Measurements from ENCODE around the gene ATP13A1.

ATP13A1 gene

GRCh38 chr19:19642506-19643157, 20.8 kb downstream of the ATP13A1 start:
- no peak for DNase-seq

DNA sequence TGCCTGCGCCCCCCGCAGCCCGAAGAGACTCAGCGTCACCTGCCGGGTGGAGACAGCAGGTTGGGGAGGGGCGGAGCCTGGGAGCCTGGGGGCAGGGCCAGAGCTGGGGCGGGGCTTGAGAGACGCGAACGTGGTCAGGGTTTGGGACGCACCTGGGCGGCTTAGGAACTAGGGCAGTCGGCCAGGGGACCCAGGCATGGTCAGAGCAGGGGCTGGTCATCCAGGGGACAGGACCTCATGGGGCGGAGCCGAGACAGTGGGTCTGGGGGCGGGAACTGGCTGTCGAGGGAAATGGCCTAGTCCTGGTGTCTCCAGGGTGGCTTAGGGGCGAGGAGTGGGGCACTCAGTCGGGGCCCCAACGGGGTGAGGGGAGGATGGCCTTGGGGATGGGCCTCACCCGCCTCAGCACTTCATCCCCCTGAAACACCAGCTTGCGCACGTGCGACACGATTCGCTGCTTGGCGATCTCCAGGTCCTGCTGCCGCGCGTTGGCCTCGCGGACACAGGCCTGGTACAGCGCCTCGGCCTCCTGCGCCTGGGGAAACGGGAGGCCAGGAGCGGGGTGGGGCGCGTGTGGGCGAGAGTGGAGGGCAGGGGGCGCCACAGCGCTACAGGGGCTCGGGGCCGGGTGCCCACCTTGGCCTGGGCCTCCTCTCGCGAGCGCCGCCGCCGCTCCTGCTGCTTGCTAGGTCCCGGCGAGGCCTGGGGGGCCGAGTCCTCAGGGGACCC, 25.8 kb downstream of the ATP13A1 start:
- DNase-seq = no peak

- DNase-seq = no peak
Measured at GRCh38 chr19:19637186-19637522, 26.3 kb downstream of the ATP13A1 start.

DNA sequence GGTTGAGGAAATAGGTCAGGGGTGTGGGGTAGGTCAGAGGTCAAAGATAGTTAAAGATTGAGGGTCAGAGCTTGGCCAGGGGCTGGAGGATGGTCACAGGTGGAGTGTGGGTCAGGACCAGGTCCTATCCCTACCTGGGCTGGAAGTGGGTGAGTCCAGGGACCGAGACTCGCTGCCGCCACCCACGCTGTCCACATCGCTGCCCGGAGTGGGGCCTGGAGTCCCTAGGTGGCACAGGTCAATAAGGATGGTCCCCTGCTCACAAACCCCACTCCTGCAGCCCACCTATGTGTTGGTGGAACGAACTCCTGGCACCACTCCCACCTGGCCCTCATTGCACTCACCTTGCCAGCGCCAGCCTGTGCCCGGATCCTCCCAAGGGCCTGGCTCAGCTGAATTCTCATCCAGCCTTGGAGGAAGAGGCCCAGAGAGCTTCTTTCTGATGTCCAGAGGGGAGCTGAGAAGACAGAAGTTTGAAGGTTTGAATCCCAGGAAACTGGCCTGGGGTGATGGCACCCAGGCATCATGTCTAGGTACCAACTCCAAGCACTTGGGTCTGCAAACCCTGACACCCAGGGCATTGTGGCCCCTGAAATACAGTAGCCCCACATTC, 26.8 kb downstream of the ATP13A1 start:
- no peak for DNase-seq

- no peak for DNase-seq
Measured at GRCh38 chr19:19635313-19635702, 28.2 kb downstream of the ATP13A1 start.

DNA sequence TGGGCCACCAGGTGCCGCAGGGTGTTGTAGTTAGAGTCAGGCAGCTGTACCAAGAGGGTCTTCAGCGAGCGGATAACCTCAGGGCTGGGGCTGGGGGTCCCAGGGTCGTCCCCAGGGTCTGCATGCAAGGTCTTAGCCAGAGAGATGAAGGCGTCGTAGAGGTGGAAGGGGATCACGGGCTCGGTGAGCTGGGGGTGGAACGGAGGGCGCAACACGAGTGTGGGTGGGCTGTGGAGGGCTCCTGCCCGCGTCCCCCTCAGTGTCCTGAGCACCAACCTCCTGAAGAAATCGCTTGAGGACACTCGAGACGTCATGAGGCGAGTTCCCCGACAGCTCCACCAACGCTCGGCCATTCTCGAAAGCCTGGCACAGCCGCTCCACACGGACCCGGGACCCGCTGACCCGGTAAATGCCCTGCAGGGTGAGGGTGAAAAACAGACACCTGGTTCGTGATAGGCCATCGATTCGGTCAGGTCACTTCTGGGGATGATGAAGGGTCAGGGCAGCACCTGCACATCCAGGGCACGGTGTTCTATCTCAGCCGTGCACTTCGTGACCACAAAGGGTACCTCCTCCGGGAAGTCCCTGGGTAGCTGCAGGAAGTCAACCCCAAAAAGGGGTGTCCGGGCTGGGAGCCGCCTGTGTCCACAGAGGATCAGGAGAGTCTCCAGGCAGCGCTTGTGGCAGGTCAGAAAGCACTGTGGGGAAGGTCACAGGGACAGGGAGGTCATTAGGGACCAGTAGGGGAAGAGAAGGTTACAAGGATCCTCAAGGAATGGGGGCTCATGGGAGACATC, 28.8 kb downstream of the ATP13A1 start:
- no peak for DNase-seq

GRCh38 chr19:19633711-19634515, 29.6 kb downstream of the ATP13A1 start:
- DNase-seq = no peak

- DNase-seq = no peak
Measured at GRCh38 chr19:19632661-19633060, 30.8 kb downstream of the ATP13A1 start.

DNA sequence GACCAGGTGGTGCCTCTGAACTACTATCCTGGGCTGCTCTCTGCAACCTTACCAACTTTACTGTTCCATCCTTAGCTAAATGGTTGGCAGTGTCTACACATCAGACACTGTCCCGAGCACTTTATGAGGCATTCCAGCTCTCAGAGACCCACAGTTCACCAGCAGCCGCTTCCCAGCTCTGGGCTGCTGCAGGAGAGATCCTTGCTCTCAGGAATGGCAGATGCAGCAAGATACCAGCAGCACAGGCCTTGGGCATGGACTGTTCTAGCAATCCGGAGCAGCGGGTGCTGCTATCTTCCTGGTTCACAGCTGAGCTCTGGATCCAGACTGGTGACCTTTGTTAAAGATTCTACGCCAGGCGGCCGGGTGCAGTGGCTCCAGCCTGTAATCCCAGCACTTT, 32.1 kb downstream of the ATP13A1 start:
- no peak for DNase-seq

DNA sequence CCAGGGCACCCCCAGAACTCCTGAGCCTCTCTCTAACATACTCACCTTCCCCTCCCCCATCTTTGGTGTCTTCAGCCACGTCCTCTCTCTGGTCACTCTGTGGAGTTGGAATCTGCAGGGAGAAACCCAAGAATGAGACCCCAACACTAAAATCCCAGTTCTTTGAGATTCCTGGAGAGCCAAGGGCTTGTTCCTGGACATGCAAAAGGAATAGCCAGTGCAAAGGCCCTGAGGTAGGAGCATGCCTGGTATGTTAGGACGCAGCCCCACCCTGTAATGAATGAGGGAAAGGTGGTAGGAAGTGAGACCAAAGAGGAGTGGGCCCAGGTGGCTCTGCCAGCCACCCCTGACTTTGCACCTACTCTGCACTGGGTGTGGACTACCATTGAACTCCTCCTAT, 33.0 kb downstream of the ATP13A1 start:
- no peak for DNase-seq

- no peak for DNase-seq
Measured at GRCh38 chr19:19630062-19630414, 33.4 kb downstream of the ATP13A1 start.

- no peak for DNase-seq
Measured at GRCh38 chr19:19628501-19629134, 34.9 kb downstream of the ATP13A1 start.

DNA sequence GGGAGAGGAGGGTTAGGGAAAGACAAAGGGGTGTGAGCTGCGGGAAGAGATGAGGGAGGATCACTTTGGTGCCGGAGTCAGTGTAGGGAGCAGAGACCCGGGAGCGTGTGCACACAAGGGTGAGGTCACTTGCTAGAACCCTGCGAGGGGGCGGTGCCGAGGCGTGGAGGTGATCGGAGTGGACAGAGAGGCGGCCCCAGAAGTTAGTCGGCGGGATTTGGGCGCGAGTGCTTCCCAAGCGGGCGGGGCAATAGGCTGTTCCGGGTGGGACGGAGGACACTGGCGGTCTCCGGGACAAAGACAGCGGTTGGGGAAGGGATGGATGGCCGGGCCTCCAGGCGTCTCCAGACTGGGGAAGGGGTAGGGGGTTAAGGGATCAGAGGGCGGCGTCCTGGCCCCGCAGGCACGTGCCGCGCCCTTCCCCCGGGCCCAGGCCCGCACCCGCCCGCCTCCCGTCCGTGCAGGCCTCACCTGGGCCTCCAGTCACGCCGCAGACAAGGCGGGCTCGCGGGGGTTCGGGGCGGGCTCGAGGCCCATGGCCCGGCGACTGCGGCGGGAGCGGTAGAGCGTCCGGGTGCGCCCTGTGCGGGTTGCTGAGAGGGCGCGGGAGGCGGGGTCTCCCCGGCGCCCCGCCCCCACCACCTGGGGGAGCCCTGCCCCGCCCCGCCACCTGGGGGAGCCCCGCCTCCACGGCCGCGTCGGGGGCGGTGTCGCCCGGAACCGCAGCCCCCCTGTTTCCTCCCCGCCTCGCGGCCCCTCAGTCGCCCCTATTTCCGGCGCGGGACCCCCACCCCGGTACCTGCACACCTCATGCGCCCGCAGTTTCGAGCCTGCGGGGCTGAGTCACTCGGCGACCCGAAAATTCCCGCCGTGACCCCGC, 35.6 kb downstream of the ATP13A1 start, which contains the start of gene LPAR2:
LPAR2 (minus strand) TSS at position 600 of the 880 bp plus-strand sequence. CDS start 945 bp downstream, outside the sequence.
- DNase-seq = no peak

GRCh38 chr19:19626516-19627472, 36.7 kb downstream of the ATP13A1 start:
- DNase-seq = no peak

GRCh38 chr19:19624032-19624570, 39.4 kb downstream of the ATP13A1 start:
- no peak for DNase-seq

DNA sequence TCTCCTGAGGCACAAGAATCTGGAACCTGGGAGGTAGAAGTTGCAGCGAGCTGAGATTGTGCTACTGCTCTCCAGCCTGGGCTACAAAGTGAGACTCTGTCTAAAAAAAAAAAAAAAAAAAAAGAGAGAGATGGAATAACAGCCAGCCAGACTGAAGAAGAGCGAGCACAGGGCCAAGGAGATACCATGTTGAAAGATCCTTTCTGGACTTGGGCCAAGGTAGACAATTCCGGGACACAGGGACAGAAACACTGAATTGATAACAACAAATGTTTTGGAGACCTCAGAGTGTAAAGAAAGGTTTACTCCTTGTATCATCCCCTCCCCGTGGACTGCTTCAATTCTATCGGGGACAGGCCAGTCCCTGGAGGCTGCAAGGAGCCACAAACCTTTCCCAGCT, 40.1 kb downstream of the ATP13A1 start:
- DNase-seq = no peak

DNA sequence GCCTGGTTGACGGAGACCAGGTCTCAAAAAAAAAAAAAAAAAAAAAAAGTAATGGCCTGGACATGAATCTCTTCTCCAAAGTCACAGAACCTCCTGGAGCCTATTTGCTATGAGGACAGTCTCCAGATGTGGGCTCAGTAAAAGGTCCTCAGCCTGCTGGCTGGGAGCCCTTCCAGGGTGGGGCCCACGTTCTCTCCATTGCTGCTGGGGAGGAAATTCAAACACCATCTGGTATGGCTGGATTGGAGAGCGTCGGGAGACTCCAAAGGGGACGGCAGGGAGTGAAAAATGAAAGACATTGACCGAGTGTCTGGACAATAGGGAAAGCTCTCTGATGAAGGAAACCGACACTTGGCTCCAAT, 43.6 kb downstream of the ATP13A1 start:
- DNase-seq = no peak

GRCh38 chr19:19619181-19619848, 44.2 kb downstream of the ATP13A1 start:
- DNase-seq = no peak
